Epithelial cell of esophagus (primary cell): ENCODE results near the gene SCAI.

Source experiments
- DNase-seq: peaks from one replicate; pipeline ENCODE4 v3.0.0; 2010; ENCODE audit warnings: low read depth
- H3K4me3 ChIP-seq: 2 replicates; pipeline ENCODE4 v1.5.1; 2011; ENCODE audit warnings: mild to moderate bottlenecking, low read length, control low read depth
- TF ChIP-seq, protein P1 (sequence below): IDR thresholded peaks from 2 replicates; pipeline ENCODE4 v1.5.1; 2011; ENCODE audit warnings: low read depth, mild to moderate bottlenecking, low read length, control low read depth, inconsistent platforms; ENCODE audit not compliant: insufficient read depth; ENCODE audit errors: missing control alignments

SCAI gene

DNA sequence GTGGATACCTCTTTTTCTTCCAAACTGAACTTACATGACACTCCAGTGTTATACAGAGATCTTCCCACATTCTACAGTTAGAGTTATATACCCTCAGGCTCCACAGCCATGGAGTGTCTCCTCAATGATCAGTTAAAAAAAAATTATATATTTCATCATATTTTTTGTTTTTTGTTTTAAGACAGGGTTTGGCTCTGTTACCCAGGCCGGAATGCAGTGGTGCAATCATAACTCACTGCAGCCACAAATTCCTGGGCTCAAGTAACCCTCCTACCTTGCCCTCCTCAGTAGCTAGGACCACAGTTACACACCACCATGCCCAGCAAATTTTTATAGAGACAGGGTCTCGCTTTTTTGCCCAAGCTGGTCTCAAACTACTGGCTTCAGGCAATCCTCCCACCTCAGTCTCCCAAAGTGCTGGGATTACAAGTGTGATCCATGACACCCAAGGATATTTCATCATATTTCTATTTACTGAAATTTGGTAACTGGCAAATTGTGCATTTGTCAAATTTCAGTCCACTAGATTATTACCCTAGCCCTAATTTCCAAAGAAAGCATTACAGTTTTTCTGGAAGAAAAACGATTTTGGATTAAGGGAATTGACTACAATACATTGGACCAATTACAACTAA, 18.1 kb upstream of the SCAI start:
- DNase-seq: peak; percentile 24
- H3K4me3 ChIP-seq: no peak overlapping the region
- TF ChIP-seq, protein P1, sequence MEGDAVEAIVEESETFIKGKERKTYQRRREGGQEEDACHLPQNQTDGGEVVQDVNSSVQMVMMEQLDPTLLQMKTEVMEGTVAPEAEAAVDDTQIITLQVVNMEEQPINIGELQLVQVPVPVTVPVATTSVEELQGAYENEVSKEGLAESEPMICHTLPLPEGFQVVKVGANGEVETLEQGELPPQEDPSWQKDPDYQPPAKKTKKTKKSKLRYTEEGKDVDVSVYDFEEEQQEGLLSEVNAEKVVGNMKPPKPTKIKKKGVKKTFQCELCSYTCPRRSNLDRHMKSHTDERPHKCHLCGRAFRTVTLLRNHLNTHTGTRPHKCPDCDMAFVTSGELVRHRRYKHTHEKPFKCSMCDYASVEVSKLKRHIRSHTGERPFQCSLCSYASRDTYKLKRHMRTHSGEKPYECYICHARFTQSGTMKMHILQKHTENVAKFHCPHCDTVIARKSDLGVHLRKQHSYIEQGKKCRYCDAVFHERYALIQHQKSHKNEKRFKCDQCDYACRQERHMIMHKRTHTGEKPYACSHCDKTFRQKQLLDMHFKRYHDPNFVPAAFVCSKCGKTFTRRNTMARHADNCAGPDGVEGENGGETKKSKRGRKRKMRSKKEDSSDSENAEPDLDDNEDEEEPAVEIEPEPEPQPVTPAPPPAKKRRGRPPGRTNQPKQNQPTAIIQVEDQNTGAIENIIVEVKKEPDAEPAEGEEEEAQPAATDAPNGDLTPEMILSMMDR: no peak

DNA sequence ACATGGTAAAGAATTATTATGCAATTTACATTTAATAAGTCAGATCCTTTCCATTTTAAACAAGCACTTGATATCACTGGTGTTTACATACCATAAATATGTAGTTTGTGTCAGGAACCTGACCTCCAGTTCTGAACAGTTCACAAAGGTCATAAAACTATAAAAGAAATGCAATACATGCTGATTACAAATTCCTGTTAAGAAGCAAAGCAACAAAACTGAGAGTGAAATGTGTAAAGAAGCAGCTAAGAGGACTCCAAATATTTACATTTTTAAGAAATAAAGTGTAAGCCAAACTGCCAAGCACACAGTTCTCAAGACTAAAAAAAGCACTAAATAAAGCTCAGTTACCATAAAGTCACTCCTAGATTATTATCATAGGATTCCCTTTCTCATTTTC, 17.4 kb upstream of the SCAI start:
- TF ChIP-seq, protein P1: no peak
- H3K4me3 ChIP-seq: no peak overlapping the region
- DNase-seq: no peak

DNA sequence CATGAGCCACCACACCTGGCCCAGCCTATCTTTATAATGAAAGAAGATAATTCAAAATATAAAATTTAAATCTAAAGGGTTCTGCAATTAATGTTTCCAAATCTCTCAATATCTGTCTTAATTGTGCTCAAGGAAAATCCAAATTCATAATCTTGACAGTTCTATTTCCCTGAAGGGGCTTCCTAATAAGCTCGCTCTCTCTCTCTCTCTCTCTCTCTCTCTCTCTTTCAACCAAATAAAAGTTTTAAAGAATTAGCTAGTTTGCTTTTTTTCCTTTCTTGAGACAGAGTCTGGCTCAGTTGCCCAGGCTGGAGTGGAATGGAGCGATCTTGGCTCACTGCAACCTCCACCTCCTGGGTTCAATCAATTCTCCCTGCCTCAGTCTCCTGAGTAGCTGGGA, 13.2 kb upstream of the SCAI start:
- no peak overlapping the region for H3K4me3 ChIP-seq
- no peak for DNase-seq
- TF ChIP-seq, protein P1: no peak

DNA sequence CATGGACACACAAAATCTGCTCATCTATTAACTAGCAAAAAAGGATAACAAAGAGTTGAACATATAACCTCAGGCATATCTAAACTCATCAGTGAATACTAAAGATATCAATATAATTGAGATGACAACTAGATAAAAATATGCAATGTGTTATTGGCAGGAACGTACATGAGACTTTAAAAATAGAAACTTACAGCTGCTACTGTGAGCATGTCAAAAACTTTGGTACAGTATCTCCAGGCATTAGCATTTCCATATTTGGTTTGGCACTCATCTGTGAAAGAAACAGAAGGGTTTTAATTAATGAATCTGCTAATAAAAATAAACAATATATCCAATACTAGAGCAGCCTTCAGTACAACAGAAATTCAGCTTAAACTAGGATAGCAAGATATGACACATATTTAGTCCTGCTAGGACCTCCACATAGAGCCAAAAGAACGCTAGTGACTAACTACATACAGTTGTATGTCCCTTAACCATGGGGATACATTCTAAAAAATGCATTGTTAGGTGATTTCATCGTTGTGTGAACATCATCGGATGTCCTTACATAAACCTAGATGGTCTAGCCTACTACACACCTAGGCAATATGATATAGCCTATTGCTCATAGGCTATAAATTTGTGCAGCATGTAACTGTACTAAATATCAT, 10.5 kb upstream of the SCAI start:
- no peak overlapping the region for H3K4me3 ChIP-seq
- TF ChIP-seq, protein P1: no peak
- no peak for DNase-seq

DNA sequence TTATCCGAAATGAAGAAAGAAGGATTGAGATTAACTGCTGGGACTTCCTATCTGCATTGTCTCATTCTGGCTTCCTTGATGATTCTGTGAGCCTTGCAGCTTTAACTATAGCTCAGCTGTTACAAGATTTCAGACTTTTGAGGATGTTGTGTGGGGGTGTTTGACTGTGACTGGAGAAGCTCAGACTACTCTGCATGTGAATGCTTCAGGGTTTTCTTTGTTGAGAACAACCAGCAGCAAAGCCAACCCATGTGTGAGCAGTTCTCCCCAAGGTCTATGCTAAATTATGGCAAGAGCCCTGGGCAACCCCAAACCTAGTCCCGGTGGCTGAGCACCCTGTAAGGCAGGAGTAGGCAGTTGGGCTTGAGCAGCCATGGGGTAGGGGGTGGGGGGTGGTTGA, 8.4 kb upstream of the SCAI start:
- no peak for DNase-seq
- TF ChIP-seq, protein P1: no peak
- no peak overlapping the region for H3K4me3 ChIP-seq

DNA sequence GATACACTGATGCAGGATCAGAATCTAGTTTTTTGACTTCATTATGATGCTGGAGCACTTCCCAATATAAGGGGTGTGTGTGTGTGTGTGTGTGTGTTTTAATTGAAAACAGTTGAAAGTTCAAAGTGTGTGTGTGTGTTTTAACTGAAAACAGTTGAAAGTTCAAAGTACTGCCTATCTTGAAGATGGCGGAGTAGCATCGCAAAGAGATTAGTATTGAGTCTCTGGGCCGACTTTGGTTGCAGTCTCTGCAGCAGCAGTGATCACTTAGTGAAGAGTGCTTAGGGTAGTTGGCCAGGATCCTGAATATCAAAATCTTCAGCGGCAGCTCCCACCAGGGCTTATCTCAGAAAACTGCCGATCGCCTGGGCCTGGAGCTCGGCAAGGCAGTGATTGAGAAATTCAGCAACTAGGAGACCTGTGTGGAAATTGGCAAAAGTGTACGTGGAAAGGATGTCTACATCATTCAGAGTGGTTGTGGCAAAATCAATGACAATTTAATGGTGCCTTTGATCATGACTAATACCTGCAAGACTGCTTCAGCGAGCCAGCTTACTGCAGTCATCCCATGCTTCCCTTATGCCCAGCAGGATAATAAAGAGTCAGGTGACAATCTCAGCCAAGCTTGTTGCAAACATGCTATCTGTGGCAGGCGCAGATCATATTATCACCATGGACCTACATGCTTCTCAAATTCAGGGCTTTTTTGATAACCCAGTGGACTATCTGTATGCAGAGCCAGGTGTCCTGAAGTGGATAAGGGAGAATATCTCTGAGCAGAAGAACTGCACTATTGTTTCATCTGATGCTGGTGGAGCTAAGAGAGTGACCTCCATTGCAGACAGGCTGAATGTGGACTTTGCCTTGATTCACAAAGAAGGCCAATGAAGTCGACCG, 7.3 kb upstream of the SCAI start:
- H3K4me3 ChIP-seq: no peak overlapping the region
- TF ChIP-seq, protein P1: no peak
- peak; percentile 8 for DNase-seq
